ENCODE measurements around the gene UNK.
A peak's percentile ranks its signal among the peaks of the same experiment; 100 is the strongest.

Gene UNK

GRCh38 chr17:75823257-75824041, 38.8 kb downstream of the UNK start:
- DNase-seq = no peak

GRCh38 chr17:75824050-75824552, 39.5 kb downstream of the UNK start:
- DNase-seq = no peak

- no peak for DNase-seq
Measured at GRCh38 chr17:75824666-75825065, 40.1 kb downstream of the UNK start.

GRCh38 chr17:75825149-75825552, 40.5 kb downstream of the UNK start:
- DNase-seq = no peak

GRCh38 chr17:75825748-75826370, 41.3 kb downstream of the UNK start:
- no peak for DNase-seq

- no peak for DNase-seq
Measured at GRCh38 chr17:75826561-75827307, 42.1 kb downstream of the UNK start.

GRCh38 chr17:75827308-75828075, 42.9 kb downstream of the UNK start:
- DNase-seq = peak; percentile 49

GRCh38 chr17:75828076-75828400, 43.4 kb downstream of the UNK start:
- no peak for DNase-seq

- DNase-seq = no peak
Measured at GRCh38 chr17:75828741-75829140, 44.1 kb downstream of the UNK start.

- no peak for DNase-seq
Measured at GRCh38 chr17:75829747-75830146, 45.1 kb downstream of the UNK start.

GRCh38 chr17:75830164-75831031, 45.8 kb downstream of the UNK start:
- DNase-seq = no peak

GRCh38 chr17:75831032-75831571, 46.5 kb downstream of the UNK start:
- DNase-seq = no peak

GRCh38 chr17:75832164-75832651, 47.6 kb downstream of the UNK start:
- no peak for DNase-seq

- no peak for DNase-seq
Measured at GRCh38 chr17:75832652-75833400, 48.2 kb downstream of the UNK start.

GRCh38 chr17:75834279-75834920, 49.8 kb downstream of the UNK start:
- no peak for DNase-seq

- no peak for DNase-seq
Measured at GRCh38 chr17:75834928-75835653, 50.5 kb downstream of the UNK start.

GRCh38 chr17:75835654-75835987, 51.0 kb downstream of the UNK start:
- DNase-seq = peak; percentile 43

- no peak for DNase-seq
Measured at GRCh38 chr17:75836605-75837004, 52.0 kb downstream of the UNK start.

- DNase-seq = no peak
Measured at GRCh38 chr17:75837899-75838298, 53.3 kb downstream of the UNK start.

- DNase-seq = no peak
Measured at GRCh38 chr17:75838410-75838809, 53.8 kb downstream of the UNK start.
